K562 (cell line): ENCODE data around the gene SMIM29. TPM values are rescaled to one million over a fixed set of nuclear protein-coding genes. Genes with fewer than 3 reads are reported as not detected.
A peak's percentile ranks its signal among the peaks of the same experiment; 100 is the strongest.

Experiments
- ATAC-seq: fragments of 200-7000 bp; cut with Tn5 transposase; 3 replicates; pipeline ENCODE4 v1.9.1; 2020; ENCODE audit warnings: moderate library complexity
- BruUV-seq: library from RNA; stranded (reverse); fragments of 400-500 nt; replicated peaks from 2 replicates; lab custom pipeline; 2021; lab: Mats Ljungman, UMichigan
- CTCF ChIA-PET: fragments of 300-600 bp; formaldehyde crosslinking; extraction: SDS; loops from one replicate; lab custom pipeline; 2021; ENCODE audit warnings: low intra/inter-chr PET ratio; lab: Yijun Ruan, JAX
- POLR2A ChIA-PET: fragments of 300-600, 350-650 bp; sonication (Branson Sonifier 250); formaldehyde crosslinking; extraction: SDS; loops from one replicate; lab custom pipeline; 2021; ENCODE audit warnings: antibody characterized with exemption, inconsistent platforms; lab: Yijun Ruan, JAX
- DNase-seq, 4 experiments: peaks; one replicate each; pipeline versions ENCODE4 v3.0.0 to v3.0.0-alpha.2; 2011 to 2018; ENCODE audit warnings: low spot score in 3 of 4, mixed read lengths in 3 of 4; ENCODE audit errors: extremely low read depth in 1 of 4
- FAIRE-seq: peaks from 2 replicates; lab custom pipeline; 2011; peaks lifted over from hg19 to GRCh38; lab: Jason Lieb, UNC
- H2AFZ ChIP-seq: 2 replicates; pipeline ENCODE4 v1.6.0; 2011; ENCODE audit warnings: low read depth, low read length, control low read depth, inconsistent platforms
- H3K27ac ChIP-seq: fragments of 200-600 bp; 3 replicates; pipeline ENCODE4 v1.8.0; 2011; ENCODE audit warnings: low read depth, mild to moderate bottlenecking, control low read depth, inconsistent platforms, low read length, moderate library complexity, mixed read lengths; ENCODE audit errors: extremely low read depth
- H3K27me3 ChIP-seq, 2 experiments: fragments of 300-600 bp in 1 of 2; 2 replicates in 1 of 2; 3 replicates in 1 of 2; pipeline versions ENCODE4 v1.6.0 to v1.8.0; 2011; ENCODE audit warnings: inconsistent platforms in 2 of 2, low read length in 2 of 2, mild to moderate bottlenecking in 1 of 2, mixed read lengths in 1 of 2, moderate library complexity in 1 of 2; ENCODE audit not compliant: control insufficient read depth in 2 of 2, insufficient read depth in 2 of 2
- H3K36me3 ChIP-seq: fragments of 300-600 bp; 3 replicates; pipeline ENCODE4 v1.8.0; 2011; ENCODE audit warnings: mild to moderate bottlenecking, low read length, inconsistent platforms; ENCODE audit not compliant: control insufficient read depth, insufficient read depth
- H3K4me1 ChIP-seq, 2 experiments: fragments of 200-600 bp in 1 of 2; replicated peaks in 1 of 2; 2 replicates in 1 of 2; 3 replicates in 1 of 2; pipeline versions ENCODE4 v1.5.1 to v1.8.0; 2011; ENCODE audit warnings: inconsistent platforms in 2 of 2, low read length in 2 of 2, mild to moderate bottlenecking in 1 of 2, mixed read lengths in 1 of 2, moderate library complexity in 1 of 2; ENCODE audit not compliant: control insufficient read depth in 2 of 2, insufficient read depth in 2 of 2
- H3K4me2 ChIP-seq: 2 replicates; pipeline ENCODE4 v1.6.1; 2011; ENCODE audit warnings: low read length, control low read depth, inconsistent platforms, mixed read lengths; ENCODE audit not compliant: insufficient read depth
- H3K4me3 ChIP-seq: fragments of 200-600 bp; sonication (generic), shearing (Covaris generic); 2 replicates; pipeline ENCODE4 v1.5.1; 2016; ENCODE audit warnings: control low read depth, inconsistent platforms
- H3K79me2 ChIP-seq: fragments of 200-600 bp; 3 replicates; pipeline ENCODE4 v1.8.0; 2011; ENCODE audit warnings: low read length, inconsistent platforms; ENCODE audit not compliant: control insufficient read depth, insufficient read depth
- H3K9ac ChIP-seq, 2 experiments: 2 replicates each; pipeline versions ENCODE4 v1.6.0 to v1.6.1; 2011; ENCODE audit warnings: low read depth in 2 of 2, low read length in 2 of 2, control low read depth in 1 of 2, inconsistent platforms in 1 of 2, mild to moderate bottlenecking in 1 of 2, mixed read lengths in 1 of 2; ENCODE audit not compliant: insufficient read depth in 1 of 2
- H3K9me1 ChIP-seq: one replicate; pipeline ENCODE4 v1.6.0; 2011; ENCODE audit warnings: inconsistent platforms, mild to moderate bottlenecking, low read length, moderate library complexity; ENCODE audit not compliant: control insufficient read depth, insufficient read depth
- H3K9me3 ChIP-seq: replicated peaks from 2 replicates; pipeline ENCODE4 v1.5.1; 2011; ENCODE audit warnings: low read depth, low read length, inconsistent platforms; ENCODE audit not compliant: control insufficient read depth, insufficient read depth
- H4K20me1 ChIP-seq: replicated peaks from 2 replicates; pipeline ENCODE4 v1.6.1; 2011; ENCODE audit warnings: low read length, inconsistent platforms, mixed read lengths; ENCODE audit not compliant: control insufficient read depth, insufficient read depth
- FOXA3 ChIP-seq, 2 experiments: fragments of 450-650 bp in 1 of 2; sonication (generic) in 1 of 2; formaldehyde crosslinking; IDR thresholded peaks in 1 of 2; conservative IDR thresholded peaks in 1 of 2; 2 replicates each; pipeline versions ENCODE4 v1.4.0 to v1.8.0; 2020 to 2022; ENCODE audit warnings: mild to moderate bottlenecking in 2 of 2, missing genetic modification reagents in 1 of 2
- HNRNPH1 ChIP-seq: fragments of 200-400 bp; formaldehyde crosslinking; optimal IDR thresholded peaks from 2 replicates; pipeline ENCODE3; 2017; ENCODE audit warnings: low read depth, mild to moderate bottlenecking, low read length, moderate library complexity
- RCOR1 ChIP-seq, 2 experiments: IDR thresholded peaks; 2 replicates each; pipeline ENCODE4 v1.6.1; 2012; ENCODE audit warnings: low read depth in 2 of 2, low read length in 2 of 2, borderline replicate concordance in 1 of 2, improper control_type of control experiment in 1 of 2
- TRIM24 ChIP-seq, 2 experiments: fragments of 450-650 bp; IDR thresholded peaks; 2 replicates each; pipeline ENCODE4 v1.6.1; 2016
- TRIM25 ChIP-seq: fragments of 450-650 bp; IDR thresholded peaks from 2 replicates; pipeline ENCODE4 v1.7.0; 2016; ENCODE audit warnings: borderline replicate concordance
- TRIM28 ChIP-seq: fragments of 450-650 bp; IDR thresholded peaks from 2 replicates; pipeline ENCODE4 v1.6.1; 2017
- ZBTB2 ChIP-seq: fragments of 450-650 bp; IDR thresholded peaks from 2 replicates; pipeline ENCODE4 v1.6.1; 2016; ENCODE audit warnings: antibody characterized with exemption
- ZNF280B ChIP-seq: fragments of 250-450 bp; sonication (Bioruptor Pico); IDR thresholded peaks from 2 replicates; pipeline ENCODE4 v1.5.1; 2021; ENCODE audit warnings: mild to moderate bottlenecking
- ZNF518B ChIP-seq: fragments of 250-450 bp; sonication (Bioruptor Pico); IDR thresholded peaks from 2 replicates; pipeline ENCODE4 v1.5.0; 2021; ENCODE audit warnings: mild to moderate bottlenecking, moderate library complexity
- WGBS: fragments of 100-300 bp; shearing (Covaris generic); methylation state at CpG from one replicate; pipeline ENCODE4 v1.1.6; 2016; ENCODE audit warnings: low coverage, mixed read lengths; ENCODE audit not compliant: insufficient coverage; ENCODE audit errors: missing lambda C conversion rate; 5-methylcytosine and 5-hydroxymethylcytosine counted together
- in situ Hi-C: fragments of 300-500 bp; cut with MboI; formaldehyde crosslinking; loops from 4 replicates; pipeline ENCODE4 v1.15.0; 2018; ENCODE audit warnings: inconsistent platforms, mixed read lengths
- intact Hi-C: fragments of 100-400 bp; cut with micrococcal nuclease; formaldehyde crosslinking; loops from 2 replicates; pipeline ENCODE4 v1.14.2; 2022
- polyA plus RNA-seq, 8 experiments: library from polyadenylated mRNA; depleted of rRNA in 4 of 8; stranded (reverse) in 5 of 8; unstranded in 3 of 8; fragments of >200 nt; fragmentation: Nextera tagmentation in 2 of 8; fragmentation: Illumina TruSeq in 1 of 8; extraction: Ambion mirVana in 2 of 8; extraction: Trizol in 1 of 8; gene quantifications; 2 replicates each; pipeline versions ENCODE4 v1.2.1 to v1.2.3, GENCODE V29; 2011 to 2014; ENCODE audit warnings: inconsistent platforms in 1 of 8, missing spikeins in 1 of 8
- total RNA-seq, 7 experiments: library from RNA; depleted of rRNA in 6 of 7; stranded (reverse); fragments of >200 nt in 6 of 7; fragmentation: Illumina TruSeq in 2 of 7; extraction: Trizol in 2 of 7; gene quantifications; 2 replicates each; pipeline versions ENCODE4 v1.2.1 to v1.2.3, GENCODE V29; 2011 to 2021; ENCODE audit warnings: low replicate concordance in 1 of 7

SMIM29 gene
- total and polyA plus RNA-seq, 9 of the 15 experiments (the other 6 are each of a cell fraction or from before 2014, with no cell fraction given), result 6.5 to 36.7 (median 20.9) TPM

DNA sequence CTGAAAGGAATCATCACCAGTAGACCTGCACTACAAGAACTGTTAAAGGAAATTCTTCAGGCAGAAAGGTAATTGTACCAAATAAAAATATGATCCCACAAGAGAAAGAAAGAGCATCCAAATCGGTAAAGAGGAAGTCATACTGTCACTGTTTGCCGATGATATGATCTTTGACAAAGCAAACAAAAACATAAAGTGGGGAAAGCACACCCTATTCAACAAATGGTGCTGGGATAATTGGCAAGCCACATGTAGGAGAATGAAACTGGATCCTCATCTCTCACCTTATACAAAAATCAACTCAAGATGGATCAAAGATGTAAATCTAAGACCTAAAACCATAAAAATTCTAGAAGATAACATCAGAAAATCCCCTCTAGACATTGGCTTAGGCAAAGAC, 3.6 kb upstream of the SMIM29 start (continued):
- TF ChIP-seq FOXA3 (CRISPR knock-in tag; conservative IDR thresholded peaks at IDR 0.05 in 1 of 2, IDR thresholded peaks at IDR 0.05 in 1 of 2), result peak in 1 of 2 experiments; percentile 76; a peak in 2 of 4 replicates

GRCh38 chr6:34249469-34250261, 859 bp upstream of the SMIM29 start:
- ChIA-PET CTCF (interaction anchor here (1.2 to 3.0 kb wide), 4 partner anchors 143 to 360 kb away, joined by 5 to 27 read pairs (median 11); partner anchors contain the start of gene NUDT3), POLR2A (interaction anchor here (0.5 to 4.9 kb wide), 16 partner anchors 10 to 313 kb away, joined by 3 to 67 read pairs (median 4); partner anchors contain the start of genes HMGA1 and RPS10)
- H3K27me3 ChIP-seq, result no peaks in the 10 kb centered on the region; a peak in 1 of 5 replicates
- H3K27ac ChIP-seq, result peak overlapping the region; percentile 88
- H3K79me2 ChIP-seq, result peaks cover 28% of the 10 kb centered on the region
- H3K9me1 ChIP-seq, result peaks cover 5% of the 10 kb centered on the region
- no TSS peak for BruUV-seq
- peak; percentile 14 for ATAC-seq
- no peak for FAIRE-seq
- H2AFZ ChIP-seq, result peak overlapping the region; percentile 99
- H3K36me3 ChIP-seq, result peaks cover 23% of the 10 kb centered on the region
- intact Hi-C loops, result loop anchor here (1.0 to 2.0 kb wide), 5 partner anchors 69 to 360 kb away; partner anchors contain the start of gene NUDT3
- H3K4me2 ChIP-seq, result peak overlapping the region; percentile 100
- peak in 1 of 4 experiments; percentile 3 for DNase-seq
- in situ Hi-C loops, result loop anchor here (5.0 kb wide), 2 partner anchors 163 to 358 kb away; no protein-coding TSS in a partner anchor
- peaks cover 28 to 43% of the 10 kb centered on the region in 2 experiments for H3K4me1 ChIP-seq
- H3K9ac ChIP-seq, result peak overlapping the region; percentile 78 to 98
- H3K4me3 ChIP-seq, result peak overlapping the region; percentile 76
- H3K9me3 ChIP-seq, result no peaks in the 10 kb centered on the region; the same call in 1 of the 2 replicates
- WGBS, result 34% methylated on average over 18 of the region's 18 CpGs
- H4K20me1 ChIP-seq, result peaks cover 21% of the 10 kb centered on the region; the same call in 1 of the 2 replicates
- no peak for TF ChIP-seq HNRNPH1
- no peak for TF ChIP-seq ZNF518B (CRISPR knock-in tag)
- no peak for TF ChIP-seq RCOR1 (IDR thresholded peaks at IDR 0.05; ENCODE audit: borderline replicate concordance in 1 of 2, low read depth in 2 of 2, low read length in 2 of 2)
- TF ChIP-seq ZBTB2, result 0 out of 2 replicates have a peak, but pooled peaks have one; percentile 42
- no peak for TF ChIP-seq ZNF280B
- peak; percentile 46 to 48; a peak in 2 of 4 replicates for TF ChIP-seq TRIM24 (IDR thresholded peaks at IDR 0.05)
- peak; percentile 59; the same call in 1 of the 2 replicates for TF ChIP-seq TRIM28
- 0 out of 2 replicates have a peak, but pooled peaks have one; percentile 27 for TF ChIP-seq TRIM25
